ENCODE measurements around the gene VLDLR. TPM values are rescaled to one million over a fixed set of nuclear protein-coding genes. Genes with fewer than 3 reads are reported as not detected.

Gene VLDLR
- 10 to 100 TPM; 18.0 to 19.2 TPM for total RNA-seq

- peak; percentile 58 to 68 for ATAC-seq (replicated peaks in 1 of 2)
- peak; percentile 55 to 62 for DNase-seq
- Mint-ChIP-seq H3K27ac (peak within 1 kb of the TSS; percentile 87), H3K36me3 (ENCODE audit: insufficient read depth in 2 of 2) (peaks cover 12 to 14% of the 10 kb centered on the region in 2 donors), H3K4me1 (ENCODE audit: low read depth) (peaks cover 10% of the 10 kb centered on the region), H3K9me3 (peaks cover 0 to 5% of the 10 kb centered on the region in 2 donors), H3K27me3 (ENCODE audit: low read depth) (peaks cover 76% of the 10 kb centered on the region), H3K4me3 (peak within 1 kb of the TSS; percentile 93 to 98)
Measured at GRCh38 chr9:2621722-2622460, at the start of gene VLDLR. TSS of gene VLDLR (plus strand) at chr9:2621787. CDS start at chr9:2622190, 403 bp downstream.

DNA sequence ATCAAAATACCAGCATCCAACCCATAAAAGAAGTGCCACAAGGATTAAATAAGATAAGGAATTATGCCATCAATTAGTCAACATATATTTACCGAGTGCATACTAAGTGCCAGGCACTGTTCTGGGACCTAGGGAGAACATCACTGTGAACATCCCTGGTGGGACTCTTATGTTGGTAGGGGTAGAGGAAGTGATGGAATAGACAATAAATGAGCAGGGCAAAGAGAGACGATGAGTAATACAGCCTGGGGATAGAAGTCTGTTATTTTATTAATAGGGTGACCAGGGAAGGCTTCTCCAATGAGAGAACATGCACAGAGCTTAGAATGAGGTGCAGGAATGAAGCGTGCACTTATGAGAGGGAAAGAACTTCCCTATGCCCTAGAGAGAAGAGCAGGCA, 47.4 kb upstream of the VLDLR start:
- no peaks in the 10 kb centered on the region for H3K4me1 Mint-ChIP-seq (ENCODE audit: low read depth)
- H3K9me3 Mint-ChIP-seq = no peaks in the 10 kb centered on the region
- no peak for ATAC-seq (replicated peaks in 1 of 2)
- H3K4me3 Mint-ChIP-seq = no peak overlapping the region
- H3K36me3 Mint-ChIP-seq (ENCODE audit: insufficient read depth in 2 of 2) = no peaks in the 10 kb centered on the region
- no peak for DNase-seq
- no peak overlapping the region for H3K27ac Mint-ChIP-seq
- peaks cover 26% of the 10 kb centered on the region for H3K27me3 Mint-ChIP-seq (ENCODE audit: low read depth)

GRCh38 chr9:2576631-2577030, 45.0 kb upstream of the VLDLR start:
- H3K9me3 Mint-ChIP-seq = no peaks in the 10 kb centered on the region
- no peak overlapping the region for H3K27ac Mint-ChIP-seq
- no peaks in the 10 kb centered on the region for H3K4me1 Mint-ChIP-seq (ENCODE audit: low read depth)
- H3K4me3 Mint-ChIP-seq = no peak overlapping the region
- ATAC-seq (replicated peaks in 1 of 2) = no peak
- DNase-seq = no peak
- no peaks in the 10 kb centered on the region for H3K36me3 Mint-ChIP-seq (ENCODE audit: insufficient read depth in 2 of 2)
- H3K27me3 Mint-ChIP-seq (ENCODE audit: low read depth) = peaks cover 20% of the 10 kb centered on the region

- peaks cover 0 to 3% of the 10 kb centered on the region in 2 donors for H3K36me3 Mint-ChIP-seq (ENCODE audit: insufficient read depth in 2 of 2)
- H3K9me3 Mint-ChIP-seq = peaks cover 0 to 4% of the 10 kb centered on the region in 2 donors
- peaks cover 27% of the 10 kb centered on the region for H3K27me3 Mint-ChIP-seq (ENCODE audit: low read depth)
- no peak overlapping the region for H3K27ac Mint-ChIP-seq
- no peak for ATAC-seq (replicated peaks in 1 of 2)
- H3K4me1 Mint-ChIP-seq (ENCODE audit: low read depth) = no peaks in the 10 kb centered on the region
- H3K4me3 Mint-ChIP-seq = no peak overlapping the region
- DNase-seq = no peak
Measured at GRCh38 chr9:2583308-2584013, 38.1 kb upstream of the VLDLR start.

DNA sequence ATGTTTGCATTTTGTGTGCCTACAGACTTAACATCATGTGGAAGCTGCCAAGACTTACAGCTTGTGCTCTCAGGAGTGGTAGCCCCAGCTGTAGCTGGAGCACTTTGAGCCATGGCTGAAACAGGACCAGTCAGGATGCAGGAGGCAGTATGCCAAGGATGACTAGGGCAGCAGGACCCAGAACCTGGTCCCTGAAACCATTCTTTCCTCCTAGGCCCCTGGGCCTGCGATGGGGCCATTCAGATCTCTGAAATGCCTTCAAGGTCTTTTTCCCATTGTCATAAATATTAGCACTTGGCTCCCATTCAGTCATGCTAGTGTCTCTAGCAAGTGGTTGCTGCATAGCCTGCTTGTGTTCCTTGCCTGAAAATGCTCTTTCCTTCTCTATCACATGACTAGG, 29.6 kb upstream of the VLDLR start:
- no peak overlapping the region for H3K4me3 Mint-ChIP-seq
- no peak for ATAC-seq (replicated peaks in 1 of 2)
- H3K9me3 Mint-ChIP-seq = peaks cover 12 to 19% of the 10 kb centered on the region in 2 donors
- H3K36me3 Mint-ChIP-seq (ENCODE audit: insufficient read depth in 2 of 2) = peaks cover 8 to 13% of the 10 kb centered on the region in 2 donors
- no peaks in the 10 kb centered on the region for H3K4me1 Mint-ChIP-seq (ENCODE audit: low read depth)
- DNase-seq = no peak
- H3K27me3 Mint-ChIP-seq (ENCODE audit: low read depth) = peaks cover 23% of the 10 kb centered on the region
- H3K27ac Mint-ChIP-seq = no peak overlapping the region

- Mint-ChIP-seq H3K27ac (no peak overlapping the region), H3K4me3 (no peak overlapping the region), H3K9me3 (peaks cover 12 to 19% of the 10 kb centered on the region in 2 donors), H3K36me3 (ENCODE audit: insufficient read depth in 2 of 2) (peaks cover 8 to 13% of the 10 kb centered on the region in 2 donors), H3K27me3 (ENCODE audit: low read depth) (peaks cover 18% of the 10 kb centered on the region), H3K4me1 (ENCODE audit: low read depth) (no peaks in the 10 kb centered on the region)
- no peak for ATAC-seq (replicated peaks in 1 of 2)
- DNase-seq = no peak
Measured at GRCh38 chr9:2593744-2594143, 27.8 kb upstream of the VLDLR start.

- ATAC-seq (replicated peaks in 1 of 2) = no peak
- peaks cover 12 to 19% of the 10 kb centered on the region in 2 donors for H3K9me3 Mint-ChIP-seq
- peaks cover 8 to 13% of the 10 kb centered on the region in 2 donors for H3K36me3 Mint-ChIP-seq (ENCODE audit: insufficient read depth in 2 of 2)
Measured at GRCh38 chr9:2595973-2596372, 25.6 kb upstream of the VLDLR start.

DNA sequence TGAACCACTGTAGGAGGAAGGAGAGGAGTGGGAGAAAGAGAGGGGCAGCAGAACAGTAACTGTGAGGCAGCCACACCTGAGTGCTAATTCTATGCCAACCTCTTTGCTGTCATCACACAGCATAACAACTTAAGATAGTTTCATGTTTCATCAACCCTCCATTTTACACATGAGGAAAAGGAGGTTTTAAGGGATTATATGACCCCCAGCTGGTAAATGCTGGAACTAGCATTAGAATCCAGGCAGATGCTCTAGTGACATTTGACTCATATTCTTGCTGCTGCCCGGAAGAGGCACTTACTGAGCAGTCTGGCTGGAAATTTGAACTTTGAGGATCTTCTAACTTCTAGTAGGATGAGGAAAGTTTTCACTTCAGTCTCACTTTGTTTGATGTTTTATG, 24.1 kb upstream of the VLDLR start:
- no peak overlapping the region for H3K27ac Mint-ChIP-seq
- ATAC-seq (replicated peaks in 1 of 2) = no peak
- H3K27me3 Mint-ChIP-seq (ENCODE audit: low read depth) = peaks cover 28% of the 10 kb centered on the region
- DNase-seq = no peak
- peaks cover 5 to 10% of the 10 kb centered on the region in 2 donors for H3K36me3 Mint-ChIP-seq (ENCODE audit: insufficient read depth in 2 of 2)
- no peaks in the 10 kb centered on the region for H3K4me1 Mint-ChIP-seq (ENCODE audit: low read depth)
- H3K4me3 Mint-ChIP-seq = no peak overlapping the region
- peaks cover 6 to 12% of the 10 kb centered on the region in 2 donors for H3K9me3 Mint-ChIP-seq

More at GRCh38 chr9:2595973-2596372, 25.6 kb upstream of the VLDLR start:
- Mint-ChIP-seq H3K27ac (no peak overlapping the region), H3K4me1 (ENCODE audit: low read depth) (no peaks in the 10 kb centered on the region), H3K4me3 (no peak overlapping the region), H3K27me3 (ENCODE audit: low read depth) (peaks cover 28% of the 10 kb centered on the region)
- no peak for DNase-seq

GRCh38 chr9:2599896-2600295, 21.7 kb upstream of the VLDLR start:
- Mint-ChIP-seq H3K4me3 (no peak overlapping the region), H3K27me3 (ENCODE audit: low read depth) (peaks cover 28% of the 10 kb centered on the region), H3K9me3 (no peaks in the 10 kb centered on the region), H3K27ac (no peak overlapping the region), H3K36me3 (ENCODE audit: insufficient read depth in 2 of 2) (no peaks in the 10 kb centered on the region), H3K4me1 (ENCODE audit: low read depth) (no peaks in the 10 kb centered on the region)
- no peak for DNase-seq
- ATAC-seq (replicated peaks in 1 of 2) = no peak

DNA sequence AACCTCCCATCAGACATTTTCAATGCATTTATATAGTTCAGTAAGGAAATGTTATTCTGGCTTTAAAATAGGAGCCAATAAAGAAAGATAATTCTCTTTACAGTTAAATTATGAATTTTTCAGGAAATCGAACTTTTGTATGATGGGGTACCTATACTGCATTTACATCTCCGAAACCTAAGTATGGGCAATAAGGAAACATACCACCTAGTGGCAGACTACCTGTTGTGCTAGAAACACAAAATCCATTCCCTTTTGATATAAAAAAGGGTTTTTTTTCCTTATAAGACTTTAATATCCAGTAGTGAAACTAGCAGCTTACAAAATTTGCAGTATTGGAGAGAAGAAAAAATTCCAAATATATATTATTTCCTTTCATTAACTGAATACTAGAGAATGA, 21.3 kb upstream of the VLDLR start:
- Mint-ChIP-seq H3K27me3 (ENCODE audit: low read depth) (peaks cover 28% of the 10 kb centered on the region), H3K9me3 (no peaks in the 10 kb centered on the region), H3K4me1 (ENCODE audit: low read depth) (no peaks in the 10 kb centered on the region), H3K4me3 (no peak overlapping the region), H3K27ac (no peak overlapping the region), H3K36me3 (ENCODE audit: insufficient read depth in 2 of 2) (no peaks in the 10 kb centered on the region)
- no peak for DNase-seq
- ATAC-seq (replicated peaks in 1 of 2) = no peak

DNA sequence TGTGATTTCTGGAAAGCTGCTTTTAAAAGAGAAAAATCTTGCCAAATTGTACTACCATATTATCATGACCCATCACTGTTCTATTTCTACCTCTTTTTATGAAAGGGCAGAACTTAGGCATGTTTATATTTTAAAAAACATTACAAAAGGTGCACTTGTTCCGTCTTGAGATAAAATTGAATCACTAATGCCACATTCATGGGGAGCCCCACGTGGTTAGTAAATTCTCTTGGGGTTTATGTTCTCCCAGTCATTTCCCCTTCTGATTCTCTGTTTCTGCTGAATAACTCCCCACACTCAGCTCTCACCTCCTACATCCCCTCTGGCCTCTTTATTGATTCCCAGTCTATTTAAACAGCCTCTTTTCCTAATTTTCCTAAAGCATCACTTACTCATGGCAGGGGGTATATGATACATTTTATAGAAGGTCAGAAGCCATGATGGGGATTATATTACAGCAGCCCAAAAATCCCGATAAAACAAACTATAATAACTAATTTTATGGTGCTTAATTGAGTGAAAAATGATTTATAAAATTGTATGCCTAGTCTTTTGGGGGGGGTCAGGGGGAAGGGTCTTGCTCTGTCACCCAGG, 19.7 kb upstream of the VLDLR start:
- no peaks in the 10 kb centered on the region for H3K4me1 Mint-ChIP-seq (ENCODE audit: low read depth)
- ATAC-seq (replicated peaks in 1 of 2) (no peak), DNase-seq (no peak)
- peaks cover 0 to 3% of the 10 kb centered on the region in 2 donors for H3K36me3 Mint-ChIP-seq (ENCODE audit: insufficient read depth in 2 of 2)
- peaks cover 17% of the 10 kb centered on the region for H3K27me3 Mint-ChIP-seq (ENCODE audit: low read depth)
- H3K9me3 Mint-ChIP-seq = no peaks in the 10 kb centered on the region
- H3K4me3 Mint-ChIP-seq = no peak overlapping the region
- no peak overlapping the region for H3K27ac Mint-ChIP-seq

GRCh38 chr9:2602704-2603116, 18.9 kb upstream of the VLDLR start:
- H3K27me3 Mint-ChIP-seq (ENCODE audit: low read depth) = peaks cover 17% of the 10 kb centered on the region
- H3K27ac Mint-ChIP-seq = no peak overlapping the region
- no peak overlapping the region for H3K4me3 Mint-ChIP-seq
- ATAC-seq (replicated peaks in 1 of 2) (no peak), DNase-seq (no peak)
- peaks cover 0 to 3% of the 10 kb centered on the region in 2 donors for H3K36me3 Mint-ChIP-seq (ENCODE audit: insufficient read depth in 2 of 2)
- H3K9me3 Mint-ChIP-seq = no peaks in the 10 kb centered on the region
- H3K4me1 Mint-ChIP-seq (ENCODE audit: low read depth) = no peaks in the 10 kb centered on the region

GRCh38 chr9:2603621-2604020, 18.0 kb upstream of the VLDLR start:
- Mint-ChIP-seq H3K4me1 (ENCODE audit: low read depth) (no peaks in the 10 kb centered on the region), H3K36me3 (ENCODE audit: insufficient read depth in 2 of 2) (peaks cover 0 to 3% of the 10 kb centered on the region in 2 donors), H3K4me3 (no peak overlapping the region), H3K9me3 (no peaks in the 10 kb centered on the region), H3K27me3 (ENCODE audit: low read depth) (peaks cover 22% of the 10 kb centered on the region), H3K27ac (no peak overlapping the region)
- ATAC-seq (replicated peaks in 1 of 2) = no peak
- DNase-seq = no peak

Measured in activated T-cell treated with anti-CD3 and anti-CD28 coated beads, Interleukin-2, amount 50 U/mL, for 72 hours (primary cell).